ACC112 (cell line): ENCODE measurements around the gene PRSS57.

ENCODE experiments used
- H2AFZ ChIP-seq: fragments of 200-600 bp; sonication (generic); one replicate; pipeline ENCODE4 v1.6.0; 2017; ENCODE audit warnings: antibody characterized with exemption, low read length; ENCODE audit not compliant: unreplicated experiment
- H3K27ac ChIP-seq: fragments of 200-600 bp; sonication (generic); 2 replicates; pipeline ENCODE4 v1.5.1; 2014; ENCODE audit warnings: low read depth, mild to moderate bottlenecking, antibody characterized with exemption, low read length, moderate library complexity
- H3K27me3 ChIP-seq: fragments of 200-600 bp; sonication (generic); 2 replicates; pipeline ENCODE4 v1.6.1; 2014; ENCODE audit warnings: mild to moderate bottlenecking, antibody characterized with exemption, low read length, moderate library complexity, mixed read lengths; ENCODE audit not compliant: insufficient read depth
- H3K36me3 ChIP-seq: fragments of 200-600 bp; sonication (generic); 2 replicates; pipeline ENCODE4 v1.6.1; 2016; ENCODE audit warnings: mild to moderate bottlenecking, antibody characterized with exemption, low read length, moderate library complexity, mixed read lengths; ENCODE audit not compliant: insufficient read depth
- H3K4me1 ChIP-seq: fragments of 200-600 bp; sonication (generic); one replicate; pipeline ENCODE4 v1.6.1; 2016; ENCODE audit warnings: low read length, mixed read lengths; ENCODE audit not compliant: insufficient read depth, unreplicated experiment, control insufficient read depth
- H3K4me3 ChIP-seq: fragments of 200-600 bp; sonication (generic); 2 replicates; pipeline ENCODE4 v1.5.1; 2014; ENCODE audit warnings: mild to moderate bottlenecking, low read depth, low read length
- H3K79me2 ChIP-seq: fragments of 200-600 bp; sonication (generic); one replicate; pipeline ENCODE4 v1.6.0; 2016; ENCODE audit warnings: low read length; ENCODE audit not compliant: control insufficient read depth, unreplicated experiment, insufficient read depth

The PRSS57 gene

DNA sequence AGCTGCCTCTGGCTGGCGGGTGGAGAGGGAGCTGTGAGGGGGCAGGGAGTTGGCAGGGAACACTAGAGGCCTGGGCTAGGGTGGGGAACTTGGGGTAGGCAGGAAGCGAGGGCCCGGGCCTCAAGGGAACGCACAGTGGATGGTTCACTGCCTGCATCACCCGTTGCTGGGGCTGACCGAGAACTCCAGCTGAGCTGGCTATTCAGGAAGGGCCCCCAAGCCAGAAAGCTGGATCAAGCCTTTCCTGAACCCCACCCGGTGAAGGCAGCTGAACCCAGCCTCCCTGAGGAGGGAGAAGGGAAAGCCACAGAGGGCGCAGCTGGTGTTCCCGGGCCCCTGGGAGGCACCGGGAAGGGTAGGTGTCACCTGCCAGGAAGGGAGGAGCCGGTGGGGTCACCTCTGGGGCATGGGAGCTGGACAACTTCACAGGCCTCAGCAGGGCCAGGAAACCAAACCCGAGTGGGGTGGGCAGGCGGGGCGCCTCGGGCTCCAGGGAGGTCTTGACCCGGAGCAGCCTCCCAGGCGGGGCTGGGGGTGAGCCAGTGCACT is 27.4 kb upstream of the PRSS57 start:
- H3K4me1 ChIP-seq: no peaks in the 10 kb centered on the region
- no peak overlapping the region for H3K4me3 ChIP-seq
- H3K27ac ChIP-seq: no peak overlapping the region
- H3K27me3 ChIP-seq: peaks cover 11% of the 10 kb centered on the region; the same call in 1 of the 2 replicates
- H2AFZ ChIP-seq: no peak overlapping the region
- no peaks in the 10 kb centered on the region for H3K36me3 ChIP-seq
- H3K79me2 ChIP-seq: no peaks in the 10 kb centered on the region

- H3K27me3 ChIP-seq: peaks cover 11% of the 10 kb centered on the region; the same call in 1 of the 2 replicates
- H3K4me3 ChIP-seq: no peak overlapping the region
Measured at GRCh38 chr19:720345-721160, 25.3 kb upstream of the PRSS57 start.

DNA sequence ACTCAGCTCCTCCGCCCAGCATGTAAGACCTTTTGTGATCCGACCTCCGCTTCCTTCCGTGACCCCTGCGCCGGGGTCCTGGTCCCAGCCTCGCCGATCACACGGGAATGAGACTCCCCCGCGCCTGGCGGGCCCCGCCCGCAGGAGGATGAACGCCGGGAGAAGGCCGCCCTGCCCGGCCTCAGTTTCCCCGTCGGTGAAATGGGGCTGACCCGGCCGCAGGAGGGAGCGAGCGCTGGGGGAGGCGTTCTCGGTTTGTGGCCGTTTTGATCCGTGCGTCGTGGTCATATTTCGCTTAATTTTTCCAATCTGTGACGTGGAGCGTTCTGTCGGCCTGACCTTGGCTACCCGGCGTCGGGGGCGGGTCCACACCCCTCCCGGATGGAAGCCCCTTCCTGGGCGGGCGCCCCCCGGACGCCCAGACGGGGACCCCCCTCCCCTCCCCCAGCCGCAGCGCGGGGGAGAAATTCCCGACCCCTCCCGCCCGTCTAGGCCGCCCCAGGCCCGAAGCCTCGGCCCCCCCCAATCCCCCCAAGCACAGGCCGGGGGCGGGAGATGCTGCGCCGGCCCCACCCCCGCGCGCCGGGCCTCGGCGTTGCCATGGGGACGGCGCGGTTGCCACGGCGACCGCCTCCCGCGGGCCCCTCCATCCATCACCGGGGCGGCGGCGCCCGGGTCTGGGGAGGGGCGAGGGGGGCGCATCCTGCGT is 24.5 kb upstream of the PRSS57 start:
- Histone ChIP-seq H3K4me1 (no peaks in the 10 kb centered on the region), H2AFZ (no peak overlapping the region), H3K79me2 (no peaks in the 10 kb centered on the region), H3K27me3 (peaks cover 11% of the 10 kb centered on the region; the same call in 1 of the 2 replicates), H3K27ac (no peak overlapping the region), H3K4me3 (no peak overlapping the region), H3K36me3 (no peaks in the 10 kb centered on the region)

More at GRCh38 chr19:720345-721160, 25.3 kb upstream of the PRSS57 start:
- no peak overlapping the region for H3K27ac ChIP-seq
- no peaks in the 10 kb centered on the region for H3K36me3 ChIP-seq
- H3K79me2 ChIP-seq: no peaks in the 10 kb centered on the region
- no peaks in the 10 kb centered on the region for H3K4me1 ChIP-seq
- H2AFZ ChIP-seq: no peak overlapping the region

DNA sequence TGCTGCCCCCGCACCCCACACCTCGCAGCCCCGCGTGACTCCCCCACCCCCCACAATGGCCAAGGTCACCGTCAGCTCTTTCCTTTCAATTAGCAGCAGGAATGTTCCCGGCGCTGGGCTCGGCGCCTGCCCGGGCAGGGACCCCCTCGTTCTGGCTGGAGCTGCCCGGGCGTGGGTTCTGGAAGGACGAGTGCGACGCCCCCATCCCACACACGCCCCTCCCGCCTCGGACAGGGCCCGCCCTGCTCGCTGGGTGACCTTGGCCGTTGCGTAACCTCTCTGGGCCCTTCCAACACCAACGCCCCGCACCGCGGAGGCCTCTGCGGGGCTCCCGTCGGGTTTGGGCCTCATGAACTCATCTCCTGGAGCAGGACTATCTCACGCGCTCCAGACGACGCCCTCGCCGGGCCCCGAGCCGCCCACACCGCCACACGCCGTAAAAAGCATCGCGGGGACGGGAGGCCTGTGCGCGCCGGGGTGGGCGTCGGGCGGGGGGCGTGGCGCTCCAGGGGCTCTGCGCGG is 23.8 kb upstream of the PRSS57 start:
- no peak overlapping the region for H3K27ac ChIP-seq
- no peaks in the 10 kb centered on the region for H3K4me1 ChIP-seq
- no peaks in the 10 kb centered on the region for H3K79me2 ChIP-seq
- no peak overlapping the region for H3K4me3 ChIP-seq
- no peak overlapping the region for H2AFZ ChIP-seq
- no peaks in the 10 kb centered on the region for H3K36me3 ChIP-seq
- H3K27me3 ChIP-seq: peaks cover 11% of the 10 kb centered on the region; the same call in 1 of the 2 replicates

DNA sequence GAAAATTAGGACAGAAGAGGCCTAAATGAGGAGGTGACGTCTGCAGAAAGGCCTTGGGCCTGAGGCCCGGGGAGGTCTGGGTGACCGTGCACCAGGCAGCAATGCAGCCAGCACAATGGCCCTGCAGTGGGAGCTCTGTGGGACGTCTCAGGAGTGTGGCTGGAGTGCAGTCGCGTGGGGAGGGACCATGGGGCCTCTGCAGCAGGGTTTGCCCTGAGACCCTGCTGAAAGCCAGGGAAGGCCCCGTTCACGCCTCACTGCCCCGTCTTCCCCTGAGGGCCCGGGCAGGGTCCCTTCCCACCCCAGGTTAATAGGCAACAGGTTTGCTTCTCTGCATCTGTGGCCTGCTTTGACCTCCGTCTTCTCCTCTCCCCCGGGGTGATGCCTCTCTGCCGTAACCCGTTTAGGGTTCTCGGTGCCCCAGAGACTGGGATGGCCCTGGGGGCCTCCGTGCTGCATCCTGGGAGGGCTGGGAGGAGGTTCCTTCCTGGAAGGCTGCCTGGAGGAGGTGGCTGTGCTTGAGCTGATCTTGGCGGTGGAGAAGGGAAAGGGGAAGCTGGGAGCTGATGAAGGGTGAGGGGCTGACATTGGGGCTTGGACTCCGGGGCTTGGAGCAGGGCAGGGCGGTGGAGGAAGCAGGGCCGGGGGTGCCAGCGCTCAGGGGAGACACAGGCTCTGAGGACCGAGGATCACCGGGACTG is 23.1 kb upstream of the PRSS57 start:
- Histone ChIP-seq H2AFZ (no peak overlapping the region), H3K36me3 (no peaks in the 10 kb centered on the region), H3K4me1 (no peaks in the 10 kb centered on the region), H3K79me2 (no peaks in the 10 kb centered on the region), H3K27ac (no peak overlapping the region), H3K27me3 (peaks cover 11% of the 10 kb centered on the region; the same call in 1 of the 2 replicates), H3K4me3 (no peak overlapping the region)

GRCh38 chr19:715347-715746 is 20.1 kb upstream of the PRSS57 start:
- Histone ChIP-seq H3K27ac (no peak overlapping the region), H3K36me3 (no peaks in the 10 kb centered on the region), H3K4me1 (no peaks in the 10 kb centered on the region), H3K79me2 (no peaks in the 10 kb centered on the region), H3K27me3 (peaks cover 11% of the 10 kb centered on the region; the same call in 1 of the 2 replicates), H2AFZ (no peak overlapping the region), H3K4me3 (no peak overlapping the region)

DNA sequence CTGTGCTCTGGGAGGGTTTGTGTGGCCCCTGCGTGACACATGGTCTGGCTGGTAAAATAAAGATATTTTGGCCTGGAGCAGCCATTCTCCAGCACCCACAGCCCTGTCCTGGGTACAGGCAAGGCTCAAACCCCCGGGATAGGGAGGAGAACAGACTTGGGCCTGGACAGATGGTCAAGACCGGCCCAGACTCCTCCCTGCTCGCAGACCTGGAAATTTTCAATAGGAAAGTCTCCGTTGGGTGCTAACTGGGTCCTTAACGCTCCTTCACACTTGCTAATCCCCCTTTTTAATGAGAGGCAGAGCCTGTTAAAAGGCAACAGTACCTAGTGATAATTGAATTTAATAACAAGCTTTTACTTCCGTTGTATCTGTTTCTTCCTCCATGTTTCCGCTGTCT is 16.0 kb upstream of the PRSS57 start:
- Histone ChIP-seq H3K4me3 (no peak overlapping the region), H3K27ac (no peak overlapping the region), H3K36me3 (no peaks in the 10 kb centered on the region), H2AFZ (no peak overlapping the region), H3K27me3 (peaks cover 20% of the 10 kb centered on the region), H3K4me1 (no peaks in the 10 kb centered on the region), H3K79me2 (no peaks in the 10 kb centered on the region)

GRCh38 chr19:710767-711166 is 15.5 kb upstream of the PRSS57 start:
- no peaks in the 10 kb centered on the region for H3K4me1 ChIP-seq
- no peak overlapping the region for H2AFZ ChIP-seq
- peaks cover 20% of the 10 kb centered on the region for H3K27me3 ChIP-seq
- no peaks in the 10 kb centered on the region for H3K36me3 ChIP-seq
- H3K4me3 ChIP-seq: no peak overlapping the region
- no peaks in the 10 kb centered on the region for H3K79me2 ChIP-seq
- H3K27ac ChIP-seq: no peak overlapping the region

GRCh38 chr19:709965-710571 is 14.8 kb upstream of the PRSS57 start:
- H3K36me3 ChIP-seq: no peaks in the 10 kb centered on the region
- H3K27me3 ChIP-seq: peaks cover 20% of the 10 kb centered on the region
- H3K27ac ChIP-seq: no peak overlapping the region
- H3K4me1 ChIP-seq: no peaks in the 10 kb centered on the region
- H2AFZ ChIP-seq: no peak overlapping the region
- H3K79me2 ChIP-seq: no peaks in the 10 kb centered on the region
- H3K4me3 ChIP-seq: no peak overlapping the region
